Measurements from ENCODE around the gene KLHL29.
A peak's percentile ranks its signal among the peaks of the same experiment; 100 is the strongest.

KLHL29 gene

DNA sequence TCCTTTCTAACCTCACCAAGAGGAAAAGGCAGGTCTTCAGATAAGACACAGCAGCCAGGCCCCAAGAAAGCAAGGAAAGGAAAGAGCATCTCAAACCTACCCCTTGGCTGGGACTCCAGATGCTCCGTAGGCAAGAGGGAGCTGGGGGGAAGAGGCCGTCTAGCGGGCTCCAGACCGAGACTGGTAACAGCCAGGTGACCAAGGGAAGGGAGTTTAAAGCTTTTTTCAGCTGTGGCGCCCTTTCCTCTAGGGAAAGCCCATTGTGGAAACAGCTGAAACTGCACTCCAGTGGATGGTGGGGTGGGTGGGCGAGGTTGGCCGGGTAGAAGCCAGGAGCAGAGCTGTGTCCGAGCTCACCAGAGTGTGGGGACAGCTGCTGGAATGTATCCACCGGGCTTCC is 180.4 kb downstream of the KLHL29 start:
- Histone ChIP-seq H3K4me1 (ENCODE audit: insufficient read depth, low read length, poor library complexity, severe bottlenecking) (no peaks in the 10 kb centered on the region), H3K9me2 (replicated peaks; ENCODE audit: low read depth, low read length) (no peaks in the 10 kb centered on the region), H3K79me2 (ENCODE audit: insufficient read depth, low read length) (no peaks in the 10 kb centered on the region), H3K4me2 (ENCODE audit: low read depth, low read length, poor library complexity, severe bottlenecking) (no peak overlapping the region), H3K27me3 (ENCODE audit: insufficient read depth, low read length, poor library complexity, severe bottlenecking) (no peaks in the 10 kb centered on the region), H3K4me3 (ENCODE audit: low read length, poor library complexity, severe bottlenecking) (no peak overlapping the region), H4K20me1 (ENCODE audit: insufficient read depth, low read length, poor library complexity, severe bottlenecking) (no peaks in the 10 kb centered on the region), H3K36me3 (ENCODE audit: insufficient read depth, low read length) (no peaks in the 10 kb centered on the region), H2AFZ (ENCODE audit: low read length) (no peak overlapping the region), H3F3A (ENCODE audit: low read depth) (no peaks in the 10 kb centered on the region), H3K9ac (ENCODE audit: low read depth, low read length, poor library complexity, severe bottlenecking) (no peak overlapping the region), H3K9me3 (ENCODE audit: insufficient read depth, low read depth, low read length) (no peaks in the 10 kb centered on the region)
- no peak for TF ChIP-seq EZH2phosphoT487 (IDR thresholded peaks at IDR 0.05; ENCODE audit: borderline replicate concordance)
- TF ChIP-seq, protein P1, sequence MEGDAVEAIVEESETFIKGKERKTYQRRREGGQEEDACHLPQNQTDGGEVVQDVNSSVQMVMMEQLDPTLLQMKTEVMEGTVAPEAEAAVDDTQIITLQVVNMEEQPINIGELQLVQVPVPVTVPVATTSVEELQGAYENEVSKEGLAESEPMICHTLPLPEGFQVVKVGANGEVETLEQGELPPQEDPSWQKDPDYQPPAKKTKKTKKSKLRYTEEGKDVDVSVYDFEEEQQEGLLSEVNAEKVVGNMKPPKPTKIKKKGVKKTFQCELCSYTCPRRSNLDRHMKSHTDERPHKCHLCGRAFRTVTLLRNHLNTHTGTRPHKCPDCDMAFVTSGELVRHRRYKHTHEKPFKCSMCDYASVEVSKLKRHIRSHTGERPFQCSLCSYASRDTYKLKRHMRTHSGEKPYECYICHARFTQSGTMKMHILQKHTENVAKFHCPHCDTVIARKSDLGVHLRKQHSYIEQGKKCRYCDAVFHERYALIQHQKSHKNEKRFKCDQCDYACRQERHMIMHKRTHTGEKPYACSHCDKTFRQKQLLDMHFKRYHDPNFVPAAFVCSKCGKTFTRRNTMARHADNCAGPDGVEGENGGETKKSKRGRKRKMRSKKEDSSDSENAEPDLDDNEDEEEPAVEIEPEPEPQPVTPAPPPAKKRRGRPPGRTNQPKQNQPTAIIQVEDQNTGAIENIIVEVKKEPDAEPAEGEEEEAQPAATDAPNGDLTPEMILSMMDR (conservative IDR thresholded peaks at IDR 0.05; ENCODE audit: low read length) = no peak

DNA sequence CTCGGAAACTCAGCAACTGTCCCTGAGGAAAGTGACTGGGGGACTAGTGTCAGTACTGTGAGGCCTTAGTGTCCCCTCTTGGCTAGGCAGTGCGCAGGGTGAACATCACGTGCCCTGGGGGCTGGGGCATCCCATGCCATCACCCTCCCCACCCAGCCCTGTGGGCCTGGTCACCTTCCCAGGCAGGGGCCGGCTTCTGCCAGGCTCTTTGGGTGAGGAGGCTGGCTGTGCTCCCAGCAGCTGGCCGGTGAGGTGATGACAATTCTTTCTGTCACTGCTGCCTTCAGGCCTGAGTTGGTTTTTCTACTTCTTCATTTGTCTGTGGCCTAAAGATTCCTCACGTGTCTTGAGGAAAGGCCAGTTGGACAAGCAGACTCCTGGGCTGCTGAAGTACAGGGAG is 180.8 kb downstream of the KLHL29 start:
- TF ChIP-seq EZH2phosphoT487 (IDR thresholded peaks at IDR 0.05; ENCODE audit: borderline replicate concordance) = no peak
- TF ChIP-seq, protein P1 (conservative IDR thresholded peaks at IDR 0.05; ENCODE audit: low read length) = no peak
- H3K4me2 ChIP-seq (ENCODE audit: low read depth, low read length, poor library complexity, severe bottlenecking) = no peak overlapping the region
- no peak overlapping the region for H2AFZ ChIP-seq (ENCODE audit: low read length)
- H3K36me3 ChIP-seq (ENCODE audit: insufficient read depth, low read length) = no peaks in the 10 kb centered on the region
- H3K27me3 ChIP-seq (ENCODE audit: insufficient read depth, low read length, poor library complexity, severe bottlenecking) = no peaks in the 10 kb centered on the region
- no peaks in the 10 kb centered on the region for H3K9me3 ChIP-seq (ENCODE audit: insufficient read depth, low read depth, low read length)
- no peaks in the 10 kb centered on the region for H3K79me2 ChIP-seq (ENCODE audit: insufficient read depth, low read length)
- H3K4me1 ChIP-seq (ENCODE audit: insufficient read depth, low read length, poor library complexity, severe bottlenecking) = no peaks in the 10 kb centered on the region
- H3K4me3 ChIP-seq (ENCODE audit: low read length, poor library complexity, severe bottlenecking) = no peak overlapping the region
- no peaks in the 10 kb centered on the region for H4K20me1 ChIP-seq (ENCODE audit: insufficient read depth, low read length, poor library complexity, severe bottlenecking)
- H3K9ac ChIP-seq (ENCODE audit: low read depth, low read length, poor library complexity, severe bottlenecking) = no peak overlapping the region
- no peaks in the 10 kb centered on the region for H3F3A ChIP-seq (ENCODE audit: low read depth)
- no peaks in the 10 kb centered on the region for H3K9me2 ChIP-seq (replicated peaks; ENCODE audit: low read depth, low read length)

DNA sequence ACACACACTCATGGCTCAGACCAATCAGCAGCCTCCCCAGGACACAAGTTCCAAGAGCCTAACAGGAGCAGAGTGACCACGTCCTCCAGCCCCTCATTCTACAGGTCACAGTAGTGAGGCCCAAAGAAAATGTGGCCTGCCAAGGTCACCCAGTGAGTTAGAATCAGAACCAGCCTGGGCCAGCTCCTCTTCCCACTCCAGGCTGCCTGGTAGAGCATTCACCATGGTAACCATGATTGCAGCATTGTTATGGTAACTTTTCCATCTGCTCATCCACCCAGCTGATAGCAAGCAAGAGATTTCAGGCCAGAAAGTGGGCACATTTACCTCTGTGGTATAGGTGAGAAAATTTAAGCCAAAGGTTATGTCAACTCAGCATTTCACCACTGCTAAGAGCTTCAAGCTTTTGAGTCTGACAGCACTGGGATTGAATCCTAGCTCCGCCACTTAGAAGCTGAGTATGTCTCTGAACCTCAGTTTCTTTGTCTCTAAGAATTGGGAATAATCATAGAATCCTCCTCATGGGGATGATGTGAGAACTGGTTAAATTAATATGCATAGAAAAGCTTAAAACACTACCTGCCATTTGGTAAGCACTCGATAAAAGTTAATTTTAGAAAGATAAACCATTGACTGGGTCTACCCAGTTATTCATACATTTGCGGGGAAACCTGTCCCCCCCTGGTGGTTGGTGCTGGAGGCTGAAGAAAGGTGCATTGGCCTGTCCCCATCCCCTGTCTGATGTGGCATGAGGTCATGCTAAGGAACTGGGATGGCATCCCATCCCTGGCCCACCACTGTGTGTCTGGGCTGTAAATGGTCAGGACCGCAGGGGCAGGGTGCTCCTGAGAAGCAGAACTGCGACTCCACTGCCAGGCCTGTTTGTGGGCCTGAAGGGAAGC is 181.5 kb downstream of the KLHL29 start:
- Histone ChIP-seq H3K27me3 (ENCODE audit: insufficient read depth, low read length, poor library complexity, severe bottlenecking) (no peaks in the 10 kb centered on the region), H3K4me3 (ENCODE audit: low read length, poor library complexity, severe bottlenecking) (no peak overlapping the region), H4K20me1 (ENCODE audit: insufficient read depth, low read length, poor library complexity, severe bottlenecking) (no peaks in the 10 kb centered on the region), H3K4me2 (ENCODE audit: low read depth, low read length, poor library complexity, severe bottlenecking) (no peak overlapping the region), H3K4me1 (ENCODE audit: insufficient read depth, low read length, poor library complexity, severe bottlenecking) (no peaks in the 10 kb centered on the region), H3K79me2 (ENCODE audit: insufficient read depth, low read length) (no peaks in the 10 kb centered on the region), H3K9me2 (replicated peaks; ENCODE audit: low read depth, low read length) (no peaks in the 10 kb centered on the region), H3F3A (ENCODE audit: low read depth) (no peaks in the 10 kb centered on the region), H3K9me3 (ENCODE audit: insufficient read depth, low read depth, low read length) (no peaks in the 10 kb centered on the region), H3K36me3 (ENCODE audit: insufficient read depth, low read length) (no peaks in the 10 kb centered on the region), H2AFZ (ENCODE audit: low read length) (no peak overlapping the region), H3K9ac (ENCODE audit: low read depth, low read length, poor library complexity, severe bottlenecking) (no peak overlapping the region)
- TF ChIP-seq, protein P1 (conservative IDR thresholded peaks at IDR 0.05; ENCODE audit: low read length) = peak; percentile 77
- TF ChIP-seq EZH2phosphoT487 (IDR thresholded peaks at IDR 0.05; ENCODE audit: borderline replicate concordance) = no peak

Measured in Loucy (cell line).